GM21825 (cell line): ENCODE results near the gene CHTF18.

Experiments used
- ATAC-seq: cut with Tn5 transposase; IDR thresholded peaks from one replicate; pipeline ENCODE4 v1.9.1; 2021; ENCODE audit warnings: mild to moderate bottlenecking, moderate library complexity; ENCODE audit not compliant: unreplicated experiment

Gene CHTF18

GRCh38 chr16:760065-760464, 28.4 kb upstream of the CHTF18 start:
- ATAC-seq, result no peak

GRCh38 chr16:760545-761343, 27.7 kb upstream of the CHTF18 start, which contains the start of gene MSLN:
Gene MSLN, plus strand, starts transcription at chr16:760734. Its CDS starts 1,947 bp downstream, at chr16:762681.
- ATAC-seq, result no peak

GRCh38 chr16:761625-762513, 26.6 kb upstream of the CHTF18 start:
- no peak for ATAC-seq

GRCh38 chr16:762595-763268, 25.7 kb upstream of the CHTF18 start:
- ATAC-seq, result no peak

- ATAC-seq, result no peak
These were observed 24.8 kb upstream of the CHTF18 start for GRCh38 chr16:763369-764183.

- no peak for ATAC-seq
These were observed 24.2 kb upstream of the CHTF18 start for GRCh38 chr16:764184-764750.

GRCh38 chr16:764848-765487, 23.5 kb upstream of the CHTF18 start:
- ATAC-seq, result no peak

- no peak for ATAC-seq
These were observed 22.9 kb upstream of the CHTF18 start for GRCh38 chr16:765488-765865.

GRCh38 chr16:766008-766819, 22.2 kb upstream of the CHTF18 start:
- ATAC-seq, result no peak

GRCh38 chr16:766820-767640, 21.4 kb upstream of the CHTF18 start:
- no peak for ATAC-seq

GRCh38 chr16:767743-768235, 20.6 kb upstream of the CHTF18 start:
- ATAC-seq, result no peak

GRCh38 chr16:768428-768827, 20.0 kb upstream of the CHTF18 start:
- ATAC-seq, result no peak

GRCh38 chr16:769184-769784, 19.1 kb upstream of the CHTF18 start:
- ATAC-seq, result no peak

GRCh38 chr16:769934-770333, 18.5 kb upstream of the CHTF18 start:
- ATAC-seq, result no peak

GRCh38 chr16:770411-770810, 18.0 kb upstream of the CHTF18 start:
- no peak for ATAC-seq

GRCh38 chr16:772959-773358, 15.5 kb upstream of the CHTF18 start:
- no peak for ATAC-seq
